Limb (tissue), 2 donors: ENCODE data around the gene CCDC148.

Source experiments
- DNase-seq, 2 donors: peaks; one replicate each; pipeline ENCODE4 v3.0.0-alpha.2; 2016; ENCODE audit errors: extremely low spot score in 2 of 2

The CCDC148 gene

DNA sequence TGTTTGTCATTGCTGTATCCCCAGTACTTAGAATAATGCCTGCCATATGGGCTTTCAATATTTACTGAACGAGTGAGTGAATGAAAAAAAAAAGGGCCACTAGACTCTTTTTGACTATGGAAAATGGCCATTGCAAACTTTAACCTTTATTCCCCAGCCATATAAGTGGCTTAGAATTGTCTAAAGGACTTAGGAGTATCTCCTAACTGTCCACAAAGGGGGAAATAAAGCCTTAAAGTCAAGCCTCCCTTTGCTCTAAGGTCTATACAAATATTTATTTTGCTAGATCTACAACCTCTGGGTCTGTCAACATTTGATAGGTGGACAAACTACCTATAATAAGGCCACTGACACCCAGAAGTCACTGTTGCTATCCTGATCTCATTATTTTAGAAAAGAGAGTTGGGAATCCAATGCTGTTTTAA lies 329.2 kb downstream of the CCDC148 start:
- no peak for DNase-seq

DNA sequence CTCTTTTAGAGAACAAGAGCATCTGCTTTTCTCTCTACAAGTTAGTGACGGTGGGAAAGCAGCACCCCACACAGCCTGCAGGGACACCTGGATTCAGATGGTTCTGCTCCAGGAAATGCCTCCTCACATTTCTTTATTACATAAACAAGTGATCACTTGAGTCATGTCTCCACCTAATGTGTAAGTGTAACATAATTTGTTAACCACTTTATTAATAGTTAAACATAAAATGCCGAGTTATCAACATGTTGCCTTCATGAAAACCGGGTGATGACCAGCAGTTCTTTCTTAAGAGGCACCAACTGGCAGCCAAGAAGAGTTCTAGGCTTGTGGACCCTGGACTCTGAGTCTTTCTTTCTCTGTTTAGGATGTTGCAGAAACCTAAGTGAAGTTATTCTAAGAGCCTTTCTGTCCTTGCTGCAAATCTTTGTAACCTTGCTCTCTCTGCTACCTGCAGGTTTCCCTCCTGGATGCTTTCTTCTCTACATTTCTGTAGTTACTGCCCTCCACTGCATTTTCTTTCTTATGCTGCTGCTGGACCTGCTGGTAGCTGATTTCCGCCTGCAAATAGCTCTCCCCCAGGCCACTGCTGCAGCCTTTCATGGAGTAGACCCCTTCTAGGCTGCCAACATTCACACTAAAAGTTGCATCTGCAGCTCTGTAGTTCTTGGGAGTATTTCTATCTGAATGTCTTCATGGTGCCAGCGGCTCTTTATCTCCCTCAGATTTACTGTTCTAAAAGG lies 330.6 kb downstream of the CCDC148 start:
- no peak for DNase-seq

DNA sequence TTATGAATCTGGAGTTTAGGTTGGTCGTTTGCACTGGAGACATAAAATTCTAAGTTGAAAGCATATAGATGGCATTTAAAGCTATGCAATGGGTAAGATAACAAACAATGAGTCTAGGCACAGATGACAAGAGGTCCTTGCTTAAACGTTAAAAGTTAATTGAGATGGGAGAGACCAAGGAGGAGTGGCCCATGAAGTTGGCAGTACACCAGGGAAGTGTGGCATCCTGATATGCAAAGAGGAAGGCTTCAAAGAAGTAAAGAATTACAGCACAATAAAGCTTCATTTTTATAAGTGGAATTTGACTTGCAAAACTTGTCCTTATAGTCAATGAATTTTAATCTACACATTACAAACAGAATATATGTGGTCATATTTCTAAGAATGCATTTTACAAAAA lies 331.7 kb downstream of the CCDC148 start:
- no peak for DNase-seq
